ENCODE data around the gene CTRB2.

CTRB2 gene

DNA sequence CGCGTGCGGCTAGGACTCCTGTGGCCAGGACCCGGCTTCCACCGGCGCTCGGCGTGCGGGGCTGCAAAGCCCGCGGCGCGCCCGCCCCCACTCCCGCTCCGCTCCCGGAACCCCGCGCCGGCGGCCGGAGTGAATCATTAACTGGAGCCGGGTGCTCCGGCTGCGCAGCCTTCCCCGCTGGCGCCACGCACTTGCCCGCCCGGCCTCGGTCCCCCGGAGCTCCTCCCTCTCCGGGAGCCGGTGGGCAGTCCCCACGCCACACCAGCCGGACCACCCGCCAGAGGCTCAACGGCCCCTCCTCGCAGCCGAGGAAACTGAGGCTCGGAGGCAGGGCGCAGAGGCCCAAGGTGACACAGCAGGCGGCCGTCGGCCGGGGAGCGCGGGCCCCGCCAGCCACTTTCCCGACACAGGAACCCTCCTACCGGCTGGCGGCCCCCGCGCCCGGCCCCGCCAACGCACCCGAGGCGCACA, 43.9 kb upstream of the CTRB2 start:
- peak overlapping the region; percentile 90 for H3K27ac ChIP-seq
- no peak for TF ChIP-seq ZFX (IDR thresholded peaks at IDR 0.05; ENCODE audit: borderline replicate concordance)
- TF ChIP-seq, protein P1, sequence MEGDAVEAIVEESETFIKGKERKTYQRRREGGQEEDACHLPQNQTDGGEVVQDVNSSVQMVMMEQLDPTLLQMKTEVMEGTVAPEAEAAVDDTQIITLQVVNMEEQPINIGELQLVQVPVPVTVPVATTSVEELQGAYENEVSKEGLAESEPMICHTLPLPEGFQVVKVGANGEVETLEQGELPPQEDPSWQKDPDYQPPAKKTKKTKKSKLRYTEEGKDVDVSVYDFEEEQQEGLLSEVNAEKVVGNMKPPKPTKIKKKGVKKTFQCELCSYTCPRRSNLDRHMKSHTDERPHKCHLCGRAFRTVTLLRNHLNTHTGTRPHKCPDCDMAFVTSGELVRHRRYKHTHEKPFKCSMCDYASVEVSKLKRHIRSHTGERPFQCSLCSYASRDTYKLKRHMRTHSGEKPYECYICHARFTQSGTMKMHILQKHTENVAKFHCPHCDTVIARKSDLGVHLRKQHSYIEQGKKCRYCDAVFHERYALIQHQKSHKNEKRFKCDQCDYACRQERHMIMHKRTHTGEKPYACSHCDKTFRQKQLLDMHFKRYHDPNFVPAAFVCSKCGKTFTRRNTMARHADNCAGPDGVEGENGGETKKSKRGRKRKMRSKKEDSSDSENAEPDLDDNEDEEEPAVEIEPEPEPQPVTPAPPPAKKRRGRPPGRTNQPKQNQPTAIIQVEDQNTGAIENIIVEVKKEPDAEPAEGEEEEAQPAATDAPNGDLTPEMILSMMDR (IDR thresholded peaks at IDR 0.05): no peak

DNA sequence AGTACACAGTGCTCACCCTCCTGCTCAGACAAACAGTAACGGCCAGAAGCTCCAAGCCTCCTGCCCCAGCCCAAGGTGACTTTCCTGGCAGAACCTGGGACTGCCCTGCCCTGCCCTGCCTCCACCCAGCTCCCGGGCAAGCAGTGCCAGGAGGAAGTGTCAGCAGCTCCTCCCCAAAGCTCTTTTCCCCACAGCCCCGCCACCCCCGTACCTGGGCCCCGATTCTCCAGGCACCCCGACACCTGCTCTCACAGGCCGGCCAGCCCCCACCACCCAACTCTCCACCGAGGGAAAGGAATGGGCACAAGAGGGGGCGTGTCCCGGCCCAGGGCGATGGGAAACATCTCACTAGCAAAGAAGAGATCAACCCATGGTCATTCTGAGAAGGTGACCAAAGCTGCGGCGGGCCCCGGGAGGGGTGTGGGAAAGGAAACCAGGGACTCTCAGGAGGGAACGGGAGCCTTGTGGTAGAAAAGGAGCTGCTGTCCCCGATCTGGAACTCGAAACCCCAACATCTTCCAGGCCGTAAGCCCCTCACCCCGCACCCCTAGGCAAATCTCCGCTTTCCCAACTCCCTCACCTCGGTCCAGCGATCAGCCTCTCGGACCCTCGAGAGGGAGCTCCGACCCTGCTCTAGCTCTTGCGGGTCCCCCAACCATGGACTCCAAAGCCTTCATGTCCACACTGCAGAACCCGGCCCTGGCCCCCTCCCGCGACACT, 43.3 kb upstream of the CTRB2 start:
- peak overlapping the region; percentile 90 for H3K27ac ChIP-seq
- TF ChIP-seq ZFX (IDR thresholded peaks at IDR 0.05; ENCODE audit: borderline replicate concordance): no peak
- TF ChIP-seq, protein P1 (IDR thresholded peaks at IDR 0.05): no peak

DNA sequence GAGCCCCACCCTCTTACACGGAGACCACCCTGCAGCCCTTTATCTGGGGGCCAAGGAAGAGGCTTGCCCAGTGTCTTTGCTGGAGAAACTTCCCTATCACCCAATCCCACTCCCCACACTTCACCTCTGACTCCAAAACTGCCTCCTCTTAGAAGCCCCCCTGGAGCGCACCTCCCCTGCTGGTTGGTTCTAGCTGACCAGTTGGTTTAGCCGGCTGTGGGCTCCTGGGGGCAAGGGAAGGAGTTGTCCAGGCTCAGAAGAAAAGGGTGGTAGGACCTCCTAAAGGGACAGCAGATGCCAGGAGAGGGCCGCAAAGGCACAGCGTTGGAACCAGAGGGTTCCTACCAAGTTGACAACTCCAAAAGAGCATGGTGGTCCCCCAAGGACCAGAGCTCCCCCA, 42.5 kb upstream of the CTRB2 start:
- TF ChIP-seq, protein P1 (IDR thresholded peaks at IDR 0.05): no peak
- no peak for TF ChIP-seq ZFX (IDR thresholded peaks at IDR 0.05; ENCODE audit: borderline replicate concordance)
- peak overlapping the region; percentile 90 for H3K27ac ChIP-seq

DNA sequence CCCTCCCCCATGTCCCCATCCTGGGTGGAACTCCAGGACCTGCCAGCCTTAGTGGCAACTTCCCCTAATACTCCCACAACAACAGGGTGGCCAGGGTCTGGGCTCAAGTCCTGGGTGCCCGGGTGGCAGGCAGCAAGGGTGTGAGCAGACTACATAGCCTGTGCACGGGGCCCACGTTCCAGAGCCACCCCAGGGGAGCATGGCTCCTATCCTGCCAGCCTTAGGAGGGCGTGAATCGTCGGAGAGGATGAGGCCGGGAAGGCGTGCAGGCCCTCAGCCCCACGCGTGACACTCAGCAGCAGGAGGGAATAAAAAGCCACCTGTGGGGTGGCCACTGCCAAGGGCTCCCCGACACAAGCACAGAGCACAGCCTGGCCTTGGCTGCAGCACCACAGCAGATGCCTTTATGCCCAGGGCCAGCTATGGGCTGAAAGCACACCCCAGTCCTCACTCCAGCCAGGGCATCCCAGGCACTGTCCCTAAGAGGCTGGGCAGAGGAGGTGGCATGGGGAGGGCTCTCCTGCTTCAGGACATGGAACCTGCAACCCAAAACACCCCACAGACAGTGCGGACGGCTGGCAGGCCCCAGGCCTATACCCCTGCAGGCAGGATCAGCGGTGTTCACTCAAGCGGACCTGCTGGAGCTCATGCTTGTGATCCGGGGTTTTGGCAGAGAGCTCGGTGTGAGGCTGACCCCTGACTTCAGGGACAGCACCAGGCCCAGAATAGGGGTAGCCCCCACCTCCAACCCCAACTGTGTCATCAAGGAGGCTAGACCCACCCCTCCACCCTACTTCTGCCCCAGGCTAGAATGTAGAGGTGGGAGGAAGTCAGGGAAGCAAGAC, 41.8 kb upstream of the CTRB2 start:
- TF ChIP-seq ZFX (IDR thresholded peaks at IDR 0.05; ENCODE audit: borderline replicate concordance): no peak
- TF ChIP-seq, protein P1 (IDR thresholded peaks at IDR 0.05): no peak
- peak overlapping the region; percentile 90; the same call in 1 of the 2 replicates for H3K27ac ChIP-seq

DNA sequence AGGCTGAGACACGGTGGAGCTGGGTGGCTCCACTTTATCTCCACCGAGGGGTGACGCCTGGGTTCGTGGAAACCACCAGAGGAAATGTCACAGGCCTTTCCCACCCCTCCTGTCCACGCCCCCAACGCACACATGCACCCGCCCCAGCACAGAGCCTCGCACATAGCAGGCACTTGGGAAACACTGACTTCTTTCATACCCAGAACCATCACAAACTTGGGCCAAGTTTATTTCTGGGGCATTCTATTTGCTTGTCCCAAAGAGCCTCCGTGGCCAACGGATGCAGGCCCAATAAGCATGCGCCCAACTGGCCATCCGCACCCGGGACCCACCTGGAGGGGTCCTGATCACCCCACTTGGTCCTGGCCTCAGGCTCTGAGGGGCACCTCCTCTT, 41.2 kb upstream of the CTRB2 start:
- TF ChIP-seq, protein P1 (IDR thresholded peaks at IDR 0.05): no peak
- TF ChIP-seq ZFX (IDR thresholded peaks at IDR 0.05; ENCODE audit: borderline replicate concordance): no peak
- H3K27ac ChIP-seq: no peak overlapping the region

DNA sequence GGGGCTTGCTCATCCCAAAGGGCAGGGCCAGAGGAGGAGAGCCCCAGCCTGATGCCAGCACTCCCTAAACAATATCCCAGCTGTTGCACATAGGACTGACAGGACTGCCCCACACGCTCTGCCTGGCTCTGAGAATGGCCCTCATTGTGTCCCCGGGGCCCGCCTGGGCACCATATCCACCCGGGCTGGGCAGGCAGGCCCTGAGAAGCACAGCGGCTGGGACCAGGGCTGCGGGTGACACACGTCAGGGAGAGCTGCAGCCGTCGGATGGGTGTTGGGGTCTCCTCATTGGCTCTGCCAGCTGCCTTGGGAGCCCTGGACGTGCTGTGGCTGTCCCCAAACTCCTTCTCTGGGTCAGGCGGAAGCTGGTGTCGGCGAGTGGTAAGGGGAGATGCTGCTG, 40.3 kb upstream of the CTRB2 start:
- TF ChIP-seq ZFX (IDR thresholded peaks at IDR 0.05; ENCODE audit: borderline replicate concordance): no peak
- TF ChIP-seq, protein P1 (IDR thresholded peaks at IDR 0.05): no peak
- H3K27ac ChIP-seq: no peak overlapping the region
